OCI-LY3 (cell line): ENCODE measurements around the gene ZNF662.

Experiments
- CTCF ChIP-seq: fragments of 200-600, 300-600 bp; sonication (generic); IDR thresholded peaks from 2 replicates; pipeline ENCODE4 v1.5.1; 2014; ENCODE audit warnings: antibody characterized with exemption, low read length, low read depth
- EZH2phosphoT487 ChIP-seq: fragments of 200-600 bp; shearing (Covaris generic); IDR thresholded peaks from 2 replicates; pipeline ENCODE4 v1.6.1; 2018; ENCODE audit warnings: antibody characterized with exemption, mixed run types, low read depth

GRCh38 chr3:42880183-42880582 lies 25.8 kb upstream of the ZNF662 start:
- TF ChIP-seq CTCF, result no peak
- TF ChIP-seq EZH2phosphoT487, result no peak
